Lung (tissue), 12 donors: ENCODE data around the gene MYADML2. TPM values are rescaled to one million over a fixed set of nuclear protein-coding genes. Genes with fewer than 3 reads are reported as not detected.

ENCODE experiments used
- ATAC-seq: fragments of 200-7000 bp; cut with Tn5 transposase; one replicate; pipeline ENCODE4 v1.9.1; 2020; ENCODE audit warnings: moderate number of reproducible peaks; ENCODE audit not compliant: insufficient read depth, low FRiP score
- DNase-seq, 3 donors: peaks; one replicate each; pipeline ENCODE4 v3.0.0-alpha.2; 2013 to 2017
- H3K27ac ChIP-seq, 2 donors: one replicate each; pipeline ENCODE4 v1.5.1; 2013; ENCODE audit warnings: mild to moderate bottlenecking in 2 of 2, moderate library complexity in 2 of 2, control low read depth in 1 of 2, inconsistent platforms in 1 of 2, low read depth in 1 of 2, low read length in 1 of 2
- H3K27me3 ChIP-seq, 3 donors: one replicate each; pipeline ENCODE4 v1.5.1; 2013; ENCODE audit warnings: low read length in 2 of 3; ENCODE audit not compliant: control insufficient read depth in 3 of 3, insufficient read depth in 3 of 3
- H3K36me3 ChIP-seq, 4 donors: one replicate each; pipeline ENCODE4 v1.5.1; 2013; ENCODE audit warnings: low read length in 4 of 4, mild to moderate bottlenecking in 1 of 4, moderate library complexity in 1 of 4; ENCODE audit not compliant: control insufficient read depth in 4 of 4, insufficient read depth in 4 of 4
- H3K4me1 ChIP-seq, 5 donors: one replicate each; pipeline ENCODE4 v1.5.1; 2013; ENCODE audit warnings: low read length in 5 of 5, mild to moderate bottlenecking in 2 of 5, moderate library complexity in 1 of 5; ENCODE audit not compliant: control insufficient read depth in 5 of 5, insufficient read depth in 5 of 5
- H3K4me3 ChIP-seq: one replicate; pipeline ENCODE4 v1.5.1; 2013; ENCODE audit warnings: mild to moderate bottlenecking, control low read depth, moderate library complexity
- H3K9ac ChIP-seq, 2 donors: one replicate each; pipeline ENCODE4 v1.5.1; 2013; ENCODE audit warnings: low read length in 2 of 2, control low read depth in 1 of 2; ENCODE audit not compliant: insufficient read depth in 1 of 2
- H3K9me3 ChIP-seq, 4 donors: one replicate each; pipeline ENCODE4 v1.5.1; 2013; ENCODE audit warnings: low read length in 3 of 4, mild to moderate bottlenecking in 1 of 4, moderate library complexity in 1 of 4; ENCODE audit not compliant: control insufficient read depth in 4 of 4, insufficient read depth in 3 of 4
- CTCF ChIP-seq: IDR thresholded peaks from 2 replicates; pipeline ENCODE4 v1.5.1; 2012; ENCODE audit warnings: mild to moderate bottlenecking; ENCODE audit errors: control extremely low read depth, extremely low read depth
- WGBS, 2 donors: extraction: QIAGEN DNeasy Blood & Tissue Kit; methylation state at CpG; one replicate each; pipeline ENCODE4 v1.1.7; 2013; 5-methylcytosine and 5-hydroxymethylcytosine counted together
- polyA plus RNA-seq, 2 donors: library from polyadenylated mRNA; stranded (reverse); fragments of 200-250 nt; gene quantifications; one replicate each; pipeline ENCODE4 v1.2.1, GENCODE V29; 2013
- total RNA-seq, 2 donors: library from RNA; depleted of rRNA in 1 of 2; stranded (reverse); fragments of >200 nt in 1 of 2; gene quantifications; one replicate each; pipeline ENCODE4 v1.2.1, GENCODE V29; 2014 to 2021
- donor health status: control.
- donor health status: control.
- donor health status: Bipolar disorder and iron deficiency.
- donor health status: healthy.
- donor health status: DM: yes; HTN: yes; CAD: no.

MYADML2 gene
- total and polyA plus RNA-seq, 4 donors, result not detected

GRCh38 chr17:81909231-81909630 lies 37.8 kb downstream of the MYADML2 start:
- no peak for ATAC-seq
- Histone ChIP-seq H3K36me3 (peaks cover 5 to 60% (median 12%) of the 10 kb centered on the region in 4 donors), H3K9ac (no peak overlapping the region), H3K27ac (no peak overlapping the region), H3K4me3 (no peak overlapping the region), H3K4me1 (peaks cover 0 to 9% (median 5%) of the 10 kb centered on the region in 5 donors), H3K9me3 (no peaks in the 10 kb centered on the region), H3K27me3 (no peaks in the 10 kb centered on the region)
- no peak for TF ChIP-seq CTCF
- 82 to 96% methylated on average over 12 of the region's 12 CpGs for WGBS, 2 donors
- DNase-seq, result no peak

- no peak overlapping the region for H3K27ac ChIP-seq
- whole genome bisulfite sequencing, 2 donors, result 95% methylated on average over 11 of the region's 11 CpGs
- no peak for TF ChIP-seq CTCF
- ATAC-seq (no peak), DNase-seq (no peak)
- no peaks in the 10 kb centered on the region for H3K9me3 ChIP-seq
- no peaks in the 10 kb centered on the region for H3K27me3 ChIP-seq
- H3K36me3 ChIP-seq, result peaks cover 3 to 60% (median 7%) of the 10 kb centered on the region in 4 donors
- H3K4me1 ChIP-seq, result peaks cover 0 to 9% (median 5%) of the 10 kb centered on the region in 5 donors
- no peak overlapping the region for H3K4me3 ChIP-seq
- no peak overlapping the region for H3K9ac ChIP-seq
Observed at GRCh38 chr17:81908793-81909192, 38.2 kb downstream of the MYADML2 start.

- H3K9ac ChIP-seq, result no peak overlapping the region
Observed at GRCh38 chr17:81907219-81908145, 39.6 kb downstream of the MYADML2 start.

More at GRCh38 chr17:81907219-81908145, 39.6 kb downstream of the MYADML2 start:
- WGBS, 2 donors, result 93 to 97% methylated on average over 21 to 26 of the region's 26 CpGs
- no peak overlapping the region for H3K4me3 ChIP-seq
- H3K9me3 ChIP-seq, result no peaks in the 10 kb centered on the region
- no peak for ATAC-seq
- TF ChIP-seq CTCF, result no peak
- H3K4me1 ChIP-seq, result peaks cover 0 to 14% (median 5%) of the 10 kb centered on the region in 5 donors
- DNase-seq, result no peak
- no peaks in the 10 kb centered on the region for H3K27me3 ChIP-seq
- H3K27ac ChIP-seq, result no peak overlapping the region
- peaks cover 0 to 50% (median 1%) of the 10 kb centered on the region in 4 donors for H3K36me3 ChIP-seq
